GM19239 (cell line): ENCODE results near the gene LRRN4.

Experiments
- DNase-seq: peaks from one replicate; pipeline ENCODE4 v3.0.0; 2011; ENCODE audit warnings: low spot score; ENCODE audit not compliant: insufficient read length
- FAIRE-seq: peaks from 2 replicates; lab custom pipeline; 2011; peaks lifted over from hg19 to GRCh38; lab: Jason Lieb, UNC

LRRN4 gene

GRCh38 chr20:6053776-6054688 is at the start of gene LRRN4:
Gene LRRN4, minus strand, starts transcription at chr20:6054060. Its CDS starts 1,261 bp downstream, at chr20:6052799.
- FAIRE-seq: no peak
- no peak for DNase-seq

- no peak for FAIRE-seq
Measured at GRCh38 chr20:6103301-6103700, 49.4 kb upstream of the LRRN4 start.

GRCh38 chr20:6101346-6101745 is 47.5 kb upstream of the LRRN4 start:
- no peak for DNase-seq
- FAIRE-seq: no peak

More at GRCh38 chr20:6103301-6103700, 49.4 kb upstream of the LRRN4 start:
- DNase-seq: no peak

GRCh38 chr20:6100246-6100645 is 46.4 kb upstream of the LRRN4 start:
- no peak for FAIRE-seq

GRCh38 chr20:6099819-6100218 is 46.0 kb upstream of the LRRN4 start:
- no peak for FAIRE-seq

More at GRCh38 chr20:6100246-6100645, 46.4 kb upstream of the LRRN4 start:
- no peak for DNase-seq

GRCh38 chr20:6095409-6095808 is 41.5 kb upstream of the LRRN4 start:
- FAIRE-seq: no peak

More at GRCh38 chr20:6099819-6100218, 46.0 kb upstream of the LRRN4 start:
- no peak for DNase-seq

GRCh38 chr20:6094565-6094964 is 40.7 kb upstream of the LRRN4 start:
- DNase-seq: no peak
- FAIRE-seq: no peak

More at GRCh38 chr20:6095409-6095808, 41.5 kb upstream of the LRRN4 start:
- no peak for DNase-seq

GRCh38 chr20:6094063-6094462 is 40.2 kb upstream of the LRRN4 start:
- no peak for FAIRE-seq
- no peak for DNase-seq

- DNase-seq: no peak
- no peak for FAIRE-seq
Measured at GRCh38 chr20:6091661-6092060, 37.8 kb upstream of the LRRN4 start.

- FAIRE-seq: no peak
- DNase-seq: no peak
Measured at GRCh38 chr20:6086868-6087267, 33.0 kb upstream of the LRRN4 start.

- FAIRE-seq: no peak
Measured at GRCh38 chr20:6083926-6084325, 30.1 kb upstream of the LRRN4 start.

GRCh38 chr20:6081236-6081635 is 27.4 kb upstream of the LRRN4 start:
- no peak for DNase-seq

More at GRCh38 chr20:6083926-6084325, 30.1 kb upstream of the LRRN4 start:
- no peak for DNase-seq

GRCh38 chr20:6079016-6079415 is 25.2 kb upstream of the LRRN4 start:
- DNase-seq: no peak
- FAIRE-seq: no peak

More at GRCh38 chr20:6081236-6081635, 27.4 kb upstream of the LRRN4 start:
- no peak for FAIRE-seq

GRCh38 chr20:6075428-6076219 is 21.8 kb upstream of the LRRN4 start:
- FAIRE-seq (no peak), DNase-seq (no peak)

- DNase-seq (no peak), FAIRE-seq (no peak)
Measured at GRCh38 chr20:6074784-6075183, 20.9 kb upstream of the LRRN4 start.

- DNase-seq: no peak
- FAIRE-seq: no peak
Measured at GRCh38 chr20:6074145-6074561, 20.3 kb upstream of the LRRN4 start.

- DNase-seq (no peak), FAIRE-seq (no peak)
Measured at GRCh38 chr20:6070829-6071695, 17.2 kb upstream of the LRRN4 start.

- FAIRE-seq: no peak
Measured at GRCh38 chr20:6069669-6070068, 15.8 kb upstream of the LRRN4 start.

GRCh38 chr20:6067763-6068318 is 14.0 kb upstream of the LRRN4 start:
- no peak for DNase-seq
- no peak for FAIRE-seq

More at GRCh38 chr20:6069669-6070068, 15.8 kb upstream of the LRRN4 start:
- no peak for DNase-seq

GRCh38 chr20:6066582-6066981 is 12.7 kb upstream of the LRRN4 start:
- no peak for DNase-seq
- FAIRE-seq: no peak
